Loucy (cell line): Measurements from ENCODE around the gene MCM3AP.
A peak's percentile ranks its signal among the peaks of the same experiment; 100 is the strongest.

Source experiments
- H2AFZ ChIP-seq: fragments of 200-600 bp; sonication (generic); 2 replicates; pipeline ENCODE4 v1.6.0; 2016; ENCODE audit warnings: antibody characterized with exemption, mild to moderate bottlenecking, low read length, moderate library complexity
- H3F3A ChIP-seq: fragments of 200-600 bp; 2 replicates; pipeline ENCODE4 v1.6.0; 2016; ENCODE audit warnings: antibody characterized with exemption, low read depth, mild to moderate bottlenecking
- H3K27me3 ChIP-seq: fragments of 200-600 bp; sonication (generic); 2 replicates; pipeline ENCODE4 v1.6.1; 2014; ENCODE audit warnings: low read length, mild to moderate bottlenecking; ENCODE audit not compliant: insufficient read depth, poor library complexity, severe bottlenecking
- H3K36me3 ChIP-seq: fragments of 200-600 bp; sonication (generic); 2 replicates; pipeline ENCODE4 v1.6.1; 2016; ENCODE audit warnings: low read length; ENCODE audit not compliant: insufficient read depth
- H3K4me1 ChIP-seq: fragments of 200-600 bp; sonication (generic); 2 replicates; pipeline ENCODE4 v1.5.1; 2014; ENCODE audit warnings: low read length, mild to moderate bottlenecking; ENCODE audit not compliant: insufficient read depth, poor library complexity, severe bottlenecking
- H3K4me2 ChIP-seq: fragments of 200-600 bp; sonication (generic); 2 replicates; pipeline ENCODE4 v1.6.0; 2014; ENCODE audit warnings: antibody characterized with exemption, low read length, low read depth, mild to moderate bottlenecking; ENCODE audit not compliant: poor library complexity, severe bottlenecking
- H3K4me3 ChIP-seq: fragments of 200-600 bp; sonication (generic); 2 replicates; pipeline ENCODE4 v1.5.1; 2014; ENCODE audit warnings: low read length, mild to moderate bottlenecking, mixed read lengths; ENCODE audit not compliant: poor library complexity, severe bottlenecking
- H3K79me2 ChIP-seq: fragments of 200-600 bp; sonication (generic); 2 replicates; pipeline ENCODE4 v1.6.1; 2014; ENCODE audit warnings: low read length; ENCODE audit not compliant: insufficient read depth
- H3K9ac ChIP-seq: fragments of 200-600 bp; sonication (generic); 2 replicates; pipeline ENCODE4 v1.6.0; 2014; ENCODE audit warnings: mild to moderate bottlenecking, low read depth, low read length, moderate library complexity; ENCODE audit not compliant: poor library complexity, severe bottlenecking
- H3K9me2 ChIP-seq: fragments of 200-600 bp; sonication (generic); replicated peaks from 2 replicates; pipeline ENCODE4 v1.6.1; 2016; ENCODE audit warnings: low read depth, low read length, mixed read lengths
- H3K9me3 ChIP-seq: fragments of 200-600 bp; sonication (generic); 2 replicates; pipeline ENCODE4 v1.6.1; 2014; ENCODE audit warnings: mild to moderate bottlenecking, antibody characterized with exemption, low read length, low read depth; ENCODE audit not compliant: insufficient read depth
- H4K20me1 ChIP-seq: fragments of 200-600 bp; sonication (generic); 2 replicates; pipeline ENCODE4 v1.6.0; 2014; ENCODE audit warnings: antibody characterized with exemption, low read length, mild to moderate bottlenecking; ENCODE audit not compliant: insufficient read depth, poor library complexity, severe bottlenecking
- EZH2phosphoT487 ChIP-seq: fragments of 200-600 bp; IDR thresholded peaks from 2 replicates; pipeline ENCODE4 v1.6.1; 2018; ENCODE audit warnings: antibody characterized with exemption, mild to moderate bottlenecking, moderate library complexity, borderline replicate concordance
- TF ChIP-seq, protein P1 (sequence below): fragments of 200-600 bp; sonication (generic); conservative IDR thresholded peaks from 2 replicates; pipeline ENCODE4 v1.5.1; 2014; ENCODE audit warnings: mild to moderate bottlenecking, antibody characterized with exemption, low read length

Gene MCM3AP

DNA sequence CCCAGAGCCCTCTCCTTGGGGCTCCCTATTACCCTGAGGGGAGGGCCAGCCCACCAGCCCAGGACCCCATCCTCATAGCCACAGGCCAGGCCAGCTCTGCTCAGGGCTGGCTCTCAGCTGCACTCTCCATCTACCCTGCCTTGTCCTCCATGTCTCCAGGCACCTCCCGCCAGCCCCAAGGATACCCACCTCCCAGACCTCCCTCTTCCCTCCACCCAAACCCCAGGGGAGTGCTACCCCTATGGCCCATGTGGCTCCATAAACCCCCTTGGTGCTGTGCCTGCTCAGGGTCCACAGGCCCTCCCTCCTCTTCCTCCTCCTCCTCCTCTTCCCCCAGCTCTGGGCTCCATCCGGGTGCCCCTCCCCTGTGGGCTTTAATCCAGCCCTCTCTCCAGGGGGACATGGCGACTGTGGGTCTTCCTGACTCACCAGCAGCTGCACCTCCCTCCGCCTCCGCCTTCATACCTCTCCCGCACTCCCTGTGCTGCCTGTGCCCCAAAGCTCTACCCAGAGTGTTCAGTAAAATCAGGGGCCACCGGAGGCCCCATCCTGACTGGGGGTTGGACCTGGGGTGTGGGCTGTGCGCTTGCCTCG lies 9.9 kb upstream of the MCM3AP start:
- Histone ChIP-seq H3K4me3 (peak overlapping the region; percentile 49), H3K9me2 (no peaks in the 10 kb centered on the region), H4K20me1 (no peaks in the 10 kb centered on the region), H3K27me3 (no peaks in the 10 kb centered on the region), H3K4me1 (peaks cover 21% of the 10 kb centered on the region), H3K4me2 (peak overlapping the region; percentile 48), H2AFZ (no peak overlapping the region), H3F3A (no peaks in the 10 kb centered on the region), H3K9ac (peak overlapping the region; percentile 44), H3K79me2 (no peaks in the 10 kb centered on the region), H3K36me3 (peaks cover 12% of the 10 kb centered on the region; the same call in 1 of the 2 replicates), H3K9me3 (no peaks in the 10 kb centered on the region)
- TF ChIP-seq EZH2phosphoT487, result no peak
- TF ChIP-seq, protein P1, sequence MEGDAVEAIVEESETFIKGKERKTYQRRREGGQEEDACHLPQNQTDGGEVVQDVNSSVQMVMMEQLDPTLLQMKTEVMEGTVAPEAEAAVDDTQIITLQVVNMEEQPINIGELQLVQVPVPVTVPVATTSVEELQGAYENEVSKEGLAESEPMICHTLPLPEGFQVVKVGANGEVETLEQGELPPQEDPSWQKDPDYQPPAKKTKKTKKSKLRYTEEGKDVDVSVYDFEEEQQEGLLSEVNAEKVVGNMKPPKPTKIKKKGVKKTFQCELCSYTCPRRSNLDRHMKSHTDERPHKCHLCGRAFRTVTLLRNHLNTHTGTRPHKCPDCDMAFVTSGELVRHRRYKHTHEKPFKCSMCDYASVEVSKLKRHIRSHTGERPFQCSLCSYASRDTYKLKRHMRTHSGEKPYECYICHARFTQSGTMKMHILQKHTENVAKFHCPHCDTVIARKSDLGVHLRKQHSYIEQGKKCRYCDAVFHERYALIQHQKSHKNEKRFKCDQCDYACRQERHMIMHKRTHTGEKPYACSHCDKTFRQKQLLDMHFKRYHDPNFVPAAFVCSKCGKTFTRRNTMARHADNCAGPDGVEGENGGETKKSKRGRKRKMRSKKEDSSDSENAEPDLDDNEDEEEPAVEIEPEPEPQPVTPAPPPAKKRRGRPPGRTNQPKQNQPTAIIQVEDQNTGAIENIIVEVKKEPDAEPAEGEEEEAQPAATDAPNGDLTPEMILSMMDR, result no peak

DNA sequence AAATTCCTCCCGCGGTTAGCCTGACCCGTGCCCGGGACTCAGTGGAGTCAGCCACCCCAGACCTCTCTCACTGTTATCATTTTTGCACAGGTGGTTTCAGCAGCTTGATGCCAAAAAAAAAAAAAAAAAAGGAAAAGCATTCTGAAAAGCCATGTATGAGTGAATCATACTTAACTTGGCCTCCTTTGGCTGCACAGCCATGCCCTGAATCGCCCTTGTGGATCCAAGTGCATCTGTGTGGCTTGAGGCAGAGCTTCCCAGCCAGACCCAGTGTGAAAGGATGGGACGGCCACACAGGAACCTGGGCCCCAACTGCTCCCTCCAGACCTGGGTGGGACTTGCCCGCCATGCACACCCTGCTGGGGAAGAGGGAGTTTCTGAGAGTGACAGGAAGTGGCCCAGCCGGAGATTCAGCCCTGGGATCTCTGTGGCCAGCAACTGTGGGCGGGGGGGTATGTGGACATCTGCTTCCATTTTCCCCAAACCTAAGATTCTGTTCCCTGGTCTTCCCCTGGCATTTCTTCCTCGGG lies 9.3 kb upstream of the MCM3AP start:
- peak overlapping the region; percentile 48 for H3K4me2 ChIP-seq
- TF ChIP-seq EZH2phosphoT487, result no peak
- TF ChIP-seq, protein P1, result no peak
- peaks cover 7% of the 10 kb centered on the region; the same call in 1 of the 2 replicates for H3K36me3 ChIP-seq
- H4K20me1 ChIP-seq, result no peaks in the 10 kb centered on the region
- no peaks in the 10 kb centered on the region for H3F3A ChIP-seq
- H2AFZ ChIP-seq, result no peak overlapping the region
- H3K4me3 ChIP-seq, result peak overlapping the region; percentile 49
- H3K27me3 ChIP-seq, result no peaks in the 10 kb centered on the region
- H3K9ac ChIP-seq, result peak overlapping the region; percentile 44
- peaks cover 21% of the 10 kb centered on the region for H3K4me1 ChIP-seq
- no peaks in the 10 kb centered on the region for H3K9me2 ChIP-seq
- H3K9me3 ChIP-seq, result no peaks in the 10 kb centered on the region
- no peaks in the 10 kb centered on the region for H3K79me2 ChIP-seq

DNA sequence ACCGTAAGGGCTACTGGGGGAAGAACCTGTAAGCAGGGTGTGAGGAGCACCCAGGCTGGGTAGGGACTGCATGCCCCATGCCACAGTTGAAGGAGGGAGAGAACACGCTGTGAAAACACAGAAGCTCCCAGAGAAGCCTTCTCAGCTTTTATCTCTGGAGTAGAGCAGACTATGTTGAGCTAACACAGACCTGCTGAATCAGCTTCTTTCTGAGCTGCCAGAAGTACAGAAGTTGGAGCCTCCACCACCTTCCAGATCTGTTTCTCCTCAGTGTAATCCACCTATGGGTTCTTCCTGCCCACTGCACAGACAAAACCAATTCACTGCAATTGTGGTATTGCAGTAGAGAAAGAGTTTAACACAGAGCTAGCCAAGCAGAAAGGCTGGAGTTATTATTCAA lies 6.2 kb upstream of the MCM3AP start:
- Histone ChIP-seq H2AFZ (no peak overlapping the region), H3K4me2 (peak overlapping the region; percentile 7), H3F3A (0 out of 2 replicates have a peak, but pooled peaks cover 2% of the 10 kb centered on the region), H3K9me3 (no peaks in the 10 kb centered on the region), H3K4me1 (peaks cover 29% of the 10 kb centered on the region), H3K4me3 (no peak overlapping the region), H4K20me1 (no peaks in the 10 kb centered on the region), H3K79me2 (peaks cover 6% of the 10 kb centered on the region; the same call in 1 of the 2 replicates), H3K36me3 (no peaks in the 10 kb centered on the region), H3K9me2 (no peaks in the 10 kb centered on the region), H3K9ac (no peak overlapping the region), H3K27me3 (no peaks in the 10 kb centered on the region)
- TF ChIP-seq, protein P1, result no peak
- TF ChIP-seq EZH2phosphoT487, result no peak
